H1 (cell line): ENCODE results near the gene CLDN3. TPM values are rescaled to one million over a fixed set of nuclear protein-coding genes. Genes with fewer than 3 reads are reported as not detected.

Experiments
- CREB1 ChIP-seq: IDR thresholded peaks from 2 replicates; pipeline ENCODE4 v1.6.1; 2012; ENCODE audit warnings: inconsistent platforms
- EP300 ChIP-seq, 2 experiments: IDR thresholded peaks; 1 replicate in 1 of 2; 2 replicates in 1 of 2; pipeline ENCODE4 v1.6.1; 2011 to 2012; ENCODE audit warnings: low read depth in 2 of 2, low read length in 2 of 2, mild to moderate bottlenecking in 2 of 2, borderline replicate concordance in 1 of 2, inconsistent platforms in 1 of 2, moderate library complexity in 1 of 2
- RNF2 ChIP-seq: fragments of 200-900, 300-1000 bp; sonication (generic); IDR thresholded peaks from 2 replicates; pipeline ENCODE4 v1.7.1; 2016; ENCODE audit warnings: borderline replicate concordance, low read depth, mild to moderate bottlenecking, antibody characterized with exemption, low read length; ENCODE audit not compliant: poor library complexity, severe bottlenecking; ENCODE audit errors: missing control alignments
- polyA plus RNA-seq, 7 experiments: library from polyadenylated mRNA; depleted of rRNA in 3 of 7; stranded (reverse) in 5 of 7; unstranded in 2 of 7; fragments of >200 nt in 5 of 7; fragments of 200-250 nt in 2 of 7; gene quantifications; 1 replicate in 5 of 7; 2 replicates in 1 of 7; 4 replicates in 1 of 7; pipeline versions ENCODE4 v1.2.1 to v1.2.3, GENCODE V29; 2011 to 2013; ENCODE audit warnings: missing spikeins in 2 of 7, mixed read lengths in 2 of 7
- total RNA-seq: library from RNA; stranded (reverse); fragmentation: NEBNext Ultra II Directional; extraction: Animal tissue kit (Norgen Biotek cat#: 25700); gene quantifications from 2 replicates; pipeline ENCODE4 v1.2.1, GENCODE V29; 2021
- TF ChIP-seq, protein P1 (sequence below): IDR thresholded peaks from 2 replicates; pipeline ENCODE4 v1.6.1; 2011; ENCODE audit warnings: low read depth, mild to moderate bottlenecking, low read length; ENCODE audit not compliant: insufficient read depth

The CLDN3 gene
- total and polyA plus RNA-seq, 2 of the 8 experiments (the other 6 are each of a cell fraction or from before 2014, with no cell fraction given) = 19.1 to 65.2 TPM

DNA sequence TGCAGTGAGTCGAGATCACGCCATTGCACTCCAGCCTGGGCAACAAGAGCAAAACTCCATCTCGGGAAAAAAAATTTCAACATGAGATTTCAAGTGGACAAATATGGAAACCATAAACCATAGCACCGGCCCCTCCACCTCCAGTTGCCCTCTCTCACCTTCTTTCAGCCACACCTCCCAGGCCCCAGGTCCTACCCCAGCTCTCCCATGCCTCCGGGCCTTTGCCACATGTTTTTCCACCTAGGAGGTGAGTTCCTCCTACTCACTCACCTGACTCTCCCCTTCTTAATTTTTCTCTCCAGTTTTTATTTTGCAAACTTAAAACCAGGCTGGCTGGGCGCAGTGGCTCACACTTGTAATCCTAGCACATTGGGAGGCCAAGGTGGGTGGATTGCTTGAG is 47.1 kb upstream of the CLDN3 start (continued):
- TF ChIP-seq RNF2 = no peak
- TF ChIP-seq EP300 (IDR thresholded peaks at IDR 0.05; ENCODE audit: borderline replicate concordance in 1 of 2, low read depth in 2 of 2, low read length in 2 of 2) = no peak
- TF ChIP-seq, protein P1, sequence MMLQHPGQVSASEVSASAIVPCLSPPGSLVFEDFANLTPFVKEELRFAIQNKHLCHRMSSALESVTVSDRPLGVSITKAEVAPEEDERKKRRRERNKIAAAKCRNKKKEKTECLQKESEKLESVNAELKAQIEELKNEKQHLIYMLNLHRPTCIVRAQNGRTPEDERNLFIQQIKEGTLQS = no peak
- no peak for TF ChIP-seq CREB1
